ENCODE measurements around the gene MEPCE. TPM values are rescaled to one million over a fixed set of nuclear protein-coding genes. Genes with fewer than 3 reads are reported as not detected.
A peak's percentile ranks its signal among the peaks of the same experiment; 100 is the strongest.

Gene MEPCE
- total RNA-seq, 2 experiments from 2014 or later: 49.1 to 50.5 TPM

GRCh38 chr7:100476101-100476780 is 46.6 kb downstream of the MEPCE start:
- peak overlapping the region; percentile 98 for H3K4me3 Mint-ChIP-seq
- H3K9me3 Mint-ChIP-seq: no peaks in the 10 kb centered on the region
- no peak for DNase-seq
- no peaks in the 10 kb centered on the region for H3K27me3 Mint-ChIP-seq
- H3K36me3 Mint-ChIP-seq (ENCODE audit: low read depth): peaks cover 47% of the 10 kb centered on the region
- H3K27ac Mint-ChIP-seq: peak overlapping the region; percentile 82
- H3K4me1 Mint-ChIP-seq: peaks cover 48% of the 10 kb centered on the region
- CTCF ChIA-PET: interaction anchor here (1.1 to 3.5 kb wide), 2 partner anchors 13 to 83 kb away, joined by 4 to 14 read pairs; partner anchors contain the start of gene SPACDR
- POLR2A ChIA-PET: no interaction called here

GRCh38 chr7:100476903-100477870 is 47.6 kb downstream of the MEPCE start:
- Mint-ChIP-seq H3K4me3 (peak overlapping the region; percentile 98), H3K36me3 (ENCODE audit: low read depth) (peaks cover 43% of the 10 kb centered on the region), H3K27ac (peak overlapping the region; percentile 82), H3K27me3 (no peaks in the 10 kb centered on the region), H3K4me1 (peaks cover 51% of the 10 kb centered on the region), H3K9me3 (no peaks in the 10 kb centered on the region)
- CTCF ChIA-PET: interaction anchor here (0.6 to 1.4 kb wide), 4 partner anchors 8 to 251 kb away, joined by 3 to 4 read pairs (median 3); no protein-coding TSS in a partner anchor
- POLR2A ChIA-PET: interaction anchor here (0.6 kb wide), 1 partner anchor 66 kb away, joined by 3 read pairs; no protein-coding TSS in a partner anchor
- DNase-seq: peak; percentile 45

GRCh38 chr7:100477871-100478267 is 48.2 kb downstream of the MEPCE start:
- Mint-ChIP-seq H3K9me3 (no peaks in the 10 kb centered on the region), H3K4me1 (peaks cover 54% of the 10 kb centered on the region), H3K4me3 (peak overlapping the region; percentile 98), H3K27ac (peak overlapping the region; percentile 93), H3K27me3 (no peaks in the 10 kb centered on the region), H3K36me3 (ENCODE audit: low read depth) (peaks cover 43% of the 10 kb centered on the region)
- CTCF ChIA-PET: interaction anchor here (0.6 to 1.4 kb wide), 6 partner anchors 9 to 250 kb away, joined by 3 to 4 read pairs (median 3); partner anchors contain the start of gene POP7
- POLR2A ChIA-PET: interaction anchor here (0.6 kb wide), 1 partner anchor 65 kb away, joined by 3 read pairs; no protein-coding TSS in a partner anchor
- no peak for DNase-seq

GRCh38 chr7:100478958-100479660 is 49.5 kb downstream of the MEPCE start, which contains the start of gene TSC22D4:
Gene TSC22D4, minus strand, starts transcription at chr7:100479214. Its CDS starts 1,176 bp downstream, at chr7:100478038.
- H3K9me3 Mint-ChIP-seq: no peaks in the 10 kb centered on the region
- peak within 1 kb of the TSS; percentile 93 for H3K27ac Mint-ChIP-seq
- CTCF ChIA-PET: interaction anchor here (0.7 to 3.1 kb wide), 5 partner anchors 10 to 227 kb away, joined by 3 to 12 read pairs (median 3); partner anchors contain the start of gene POP7
- peaks cover 34% of the 10 kb centered on the region for H3K36me3 Mint-ChIP-seq (ENCODE audit: low read depth)
- H3K4me3 Mint-ChIP-seq: peak within 1 kb of the TSS; percentile 98
- no peaks in the 10 kb centered on the region for H3K27me3 Mint-ChIP-seq
- H3K4me1 Mint-ChIP-seq: peaks cover 44% of the 10 kb centered on the region
- DNase-seq: peak; percentile 94
- POLR2A ChIA-PET: no interaction called here

- Mint-ChIP-seq H3K4me1 (peaks cover 34% of the 10 kb centered on the region), H3K27me3 (no peaks in the 10 kb centered on the region), H3K36me3 (ENCODE audit: low read depth) (peaks cover 16% of the 10 kb centered on the region), H3K4me3 (no peak overlapping the region), H3K9me3 (no peaks in the 10 kb centered on the region), H3K27ac (no peak overlapping the region)
- POLR2A ChIA-PET: no interaction called here
- DNase-seq: no peak
- CTCF ChIA-PET: interaction anchor here (0.6 to 3.3 kb wide), 3 partner anchors 8 to 78 kb away, joined by 4 to 17 read pairs (median 12); no protein-coding TSS in a partner anchor
Observed at GRCh38 chr7:100481466-100481865, 51.8 kb downstream of the MEPCE start.

GRCh38 chr7:100482728-100483089 is 53.1 kb downstream of the MEPCE start:
- Mint-ChIP-seq H3K27me3 (no peaks in the 10 kb centered on the region), H3K4me1 (peaks cover 27% of the 10 kb centered on the region), H3K36me3 (ENCODE audit: low read depth) (peaks cover 7% of the 10 kb centered on the region), H3K4me3 (peak overlapping the region; percentile 83), H3K9me3 (no peaks in the 10 kb centered on the region), H3K27ac (peak overlapping the region; percentile 71)
- CTCF ChIA-PET: interaction anchor here (0.6 to 3.3 kb wide), 25 partner anchors 9 to 153 kb away, joined by 3 to 17 read pairs (median 4); partner anchors contain the start of genes AGFG2, FBXO24, LRCH4 and ZCWPW1
- POLR2A ChIA-PET: no interaction called here
- no peak for DNase-seq

GRCh38 chr7:100483090-100483721 is 53.6 kb downstream of the MEPCE start:
- Mint-ChIP-seq H3K4me3 (peak overlapping the region; percentile 83), H3K27ac (peak overlapping the region; percentile 71), H3K36me3 (ENCODE audit: low read depth) (peaks cover 3% of the 10 kb centered on the region), H3K4me1 (peaks cover 27% of the 10 kb centered on the region), H3K27me3 (no peaks in the 10 kb centered on the region), H3K9me3 (no peaks in the 10 kb centered on the region)
- DNase-seq: peak; percentile 74
- ChIA-PET CTCF (interaction anchor here (0.6 to 3.3 kb wide), 25 partner anchors 9 to 152 kb away, joined by 3 to 17 read pairs (median 4); partner anchors contain the start of genes AGFG2, FBXO24, LRCH4 and ZCWPW1), POLR2A (no interaction called here)

Other genes starting within 250 kb of the MEPCE start
- gene PVRIG, start 209.9 kb upstream of the MEPCE start, total RNA-seq: 10 to 100 TPM; 61.2 to 66.6 TPM
- not detected for gene SPDYE3, start 122.1 kb upstream of the MEPCE start, total RNA-seq
- 10 to 100 TPM; 50.6 to 56.2 TPM for gene PILRB, start 71.7 kb upstream of the MEPCE start, total RNA-seq
- 1 to 10 TPM; 1.8 to 2.7 TPM for gene PILRA, start 56.3 kb upstream of the MEPCE start, total RNA-seq
- 1 to 10 TPM; 2.4 to 2.7 TPM for gene ZCWPW1, start 1.1 kb upstream of the MEPCE start, total RNA-seq
- 10 to 100 TPM; 67.9 to 77.9 TPM for gene PPP1R35, start 6.7 kb downstream of the MEPCE start, total RNA-seq
- 1 to 10 TPM; 3.0 to 4.1 TPM for gene SPACDR, start 34.4 kb downstream of the MEPCE start, total RNA-seq
- 100 to 1,000 TPM; 113 to 128 TPM for gene TSC22D4, start 49.4 kb downstream of the MEPCE start, total RNA-seq
- under 1 TPM; 0.23 to 0.32 TPM for gene NYAP1, start 54.1 kb downstream of the MEPCE start, total RNA-seq
- 10 to 100 TPM; 43.0 to 45.3 TPM for gene AGFG2, start 109.4 kb downstream of the MEPCE start, total RNA-seq
- 10 to 100 TPM; 34.6 to 36.1 TPM for gene SAP25, start 144.1 kb downstream of the MEPCE start, total RNA-seq
- 100 to 1,000 TPM; 189 to 217 TPM for gene LRCH4, start 156.3 kb downstream of the MEPCE start, total RNA-seq
- gene FBXO24, start 156.5 kb downstream of the MEPCE start, total RNA-seq: 1 to 10 TPM; 1.3 to 1.5 TPM
- gene PCOLCE, start 172.5 kb downstream of the MEPCE start, total RNA-seq: 10 to 100 TPM; 17.3 to 18.3 TPM
- gene MOSPD3, start 182.7 kb downstream of the MEPCE start, total RNA-seq: 10 to 100 TPM; 59.7 to 66.7 TPM
- 1 to 10 TPM; 7.3 to 9.8 TPM for gene TFR2, start 211.7 kb downstream of the MEPCE start, total RNA-seq
- not detected for gene ACTL6B, start 226.6 kb downstream of the MEPCE start, total RNA-seq
- gene GNB2, start 243.9 kb downstream of the MEPCE start, total RNA-seq: 100 to 1,000 TPM; 238 to 249 TPM

Data from activated CD4-positive, alpha-beta T cell treated with anti-CD3 and anti-CD28 coated beads, Interleukin-2, amount 10 ng/mL, durations not matched to agents 7 days and 5 days (primary cell).